Measurements from ENCODE around the gene TRH. TPM values are rescaled to one million over a fixed set of nuclear protein-coding genes. Genes with fewer than 3 reads are reported as not detected.

The TRH gene
- total and polyA plus RNA-seq, 9 of the 15 experiments (the other 6 are each of a cell fraction or from before 2014, with no cell fraction given) = not detected

- H3K9ac ChIP-seq (ENCODE audit: insufficient read depth in 1 of 2, low read depth in 2 of 2, low read length in 2 of 2) = no peak overlapping the region
- no peak overlapping the region for H3K4me2 ChIP-seq (ENCODE audit: insufficient read depth, low read length)
- intact Hi-C loops (cut with micrococcal nuclease) (loop anchor here (5.0 to 10.0 kb wide), 2 partner anchors 111 to 444 kb away; no protein-coding TSS in a partner anchor), in situ Hi-C loops (cut with MboI) (loop anchor here (10.0 kb wide), 2 partner anchors 104 to 444 kb away; no protein-coding TSS in a partner anchor)
- peaks cover 0 to 4% of the 10 kb centered on the region in 2 experiments; a peak in 1 of 5 replicates for H3K27me3 ChIP-seq (ENCODE audit: control insufficient read depth in 2 of 2, insufficient read depth in 2 of 2, low read length in 2 of 2)
- no peak overlapping the region for H3K4me3 ChIP-seq
- ATAC-seq (no peak), FAIRE-seq (no peak), DNase-seq (ENCODE audit: extremely low read depth in 1 of 4, low spot score in 3 of 4) (no peak)
- no peaks in the 10 kb centered on the region for H4K20me1 ChIP-seq (replicated peaks; ENCODE audit: control insufficient read depth, insufficient read depth, low read length)
- H3K4me1 ChIP-seq (replicated peaks in 1 of 2; ENCODE audit: control insufficient read depth in 2 of 2, insufficient read depth in 2 of 2, low read length in 2 of 2) = peaks cover 0 to 5% of the 10 kb centered on the region in 2 experiments; a peak in 2 of 5 replicates
- no peak overlapping the region for H2AFZ ChIP-seq (ENCODE audit: low read depth, low read length)
- no peaks in the 10 kb centered on the region for H3K79me2 ChIP-seq (ENCODE audit: control insufficient read depth, insufficient read depth, low read length)
- WGBS (ENCODE audit: insufficient coverage, low coverage, missing lambda C conversion rate) = 33% methylated on average over 7 of the region's 8 CpGs
- no peaks in the 10 kb centered on the region for H3K9me1 ChIP-seq (ENCODE audit: control insufficient read depth, insufficient read depth, low read length)
- no peak overlapping the region for H3K27ac ChIP-seq (ENCODE audit: extremely low read depth, low read depth, low read length)
- CTCF ChIA-PET (ENCODE audit: low intra/inter-chr PET ratio) = no interaction called here
- H3K36me3 ChIP-seq (ENCODE audit: control insufficient read depth, insufficient read depth, low read length) = no peaks in the 10 kb centered on the region
- no peaks in the 10 kb centered on the region for H3K9me3 ChIP-seq (replicated peaks; ENCODE audit: control insufficient read depth, insufficient read depth, low read depth, low read length)
- POLR2A ChIA-PET = interaction anchor here (0.8 kb wide), 1 partner anchor 11 kb away, joined by 3 read pairs; no protein-coding TSS in a partner anchor
- TF ChIP-seq PCBP1 (IDR thresholded peaks at IDR 0.05; ENCODE audit: low read depth, low read length, poor library complexity, severe bottlenecking) = no peak
- TF ChIP-seq NFYB (IDR thresholded peaks at IDR 0.05; ENCODE audit: extremely low read depth, insufficient read length) = no peak
- no peak for TF ChIP-seq SMAD2 (IDR thresholded peaks at IDR 0.05; ENCODE audit: low read depth, low read length)
- no peak for TF ChIP-seq KLF6 (CRISPR knock-in tag; IDR thresholded peaks at IDR 0.05; ENCODE audit: borderline replicate concordance)
- no peak for TF ChIP-seq ETS2 (tag; IDR thresholded peaks at IDR 0.05; ENCODE audit: borderline replicate concordance, poor library complexity, severe bottlenecking)
- TF ChIP-seq ZNF197 (CRISPR knock-in tag; IDR thresholded peaks at IDR 0.05; ENCODE audit: low read depth) = no peak
- TF ChIP-seq SAP30 (IDR thresholded peaks at IDR 0.05; ENCODE audit: borderline replicate concordance, insufficient read depth, low read depth, low read length, poor library complexity, severe bottlenecking) = no peak
- TF ChIP-seq DACH1 (IDR thresholded peaks at IDR 0.05; ENCODE audit: partially characterized antibody) = no peak
- no TSS peak for BruUV-seq (replicated peaks)
Observed at GRCh38 chr3:129938140-129938930, 36.2 kb upstream of the TRH start.

Data from K562 (cell line).